C4-2B (cell line): Measurements from ENCODE around the gene CBX2.

ENCODE experiments used
- H3K27ac ChIP-seq: fragments of 450-650 bp; 2 replicates; pipeline ENCODE4 v1.5.1; 2017
- ZFX ChIP-seq: fragments of 450-650 bp; IDR thresholded peaks from 2 replicates; pipeline ENCODE4 v1.6.1; 2017
- TF ChIP-seq, protein P1 (sequence below): fragments of 450-650 bp; conservative IDR thresholded peaks from 2 replicates; pipeline ENCODE4 v1.5.1; 2017; ENCODE audit warnings: mild to moderate bottlenecking

CBX2 gene

DNA sequence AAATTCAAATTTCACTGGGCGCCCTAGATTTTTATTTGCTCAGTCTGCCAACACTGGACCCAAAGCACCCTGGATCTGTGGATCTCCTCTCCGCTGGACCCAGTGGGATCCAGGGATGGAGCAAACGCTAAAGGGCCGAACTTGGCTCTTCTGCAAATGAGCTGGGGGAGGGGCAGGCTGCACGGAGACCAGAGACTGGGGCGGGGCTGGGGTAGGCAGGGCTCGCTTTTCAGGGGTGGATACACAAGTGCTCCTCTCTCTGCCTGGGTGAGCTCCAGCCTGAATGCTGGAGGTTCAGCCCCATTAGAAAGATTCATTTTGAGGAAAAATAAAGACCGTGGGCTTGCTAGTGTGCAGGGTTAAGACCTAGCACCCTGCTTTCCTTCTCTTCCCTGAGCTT lies 52.4 kb downstream of the CBX2 start:
- TF ChIP-seq, protein P1, sequence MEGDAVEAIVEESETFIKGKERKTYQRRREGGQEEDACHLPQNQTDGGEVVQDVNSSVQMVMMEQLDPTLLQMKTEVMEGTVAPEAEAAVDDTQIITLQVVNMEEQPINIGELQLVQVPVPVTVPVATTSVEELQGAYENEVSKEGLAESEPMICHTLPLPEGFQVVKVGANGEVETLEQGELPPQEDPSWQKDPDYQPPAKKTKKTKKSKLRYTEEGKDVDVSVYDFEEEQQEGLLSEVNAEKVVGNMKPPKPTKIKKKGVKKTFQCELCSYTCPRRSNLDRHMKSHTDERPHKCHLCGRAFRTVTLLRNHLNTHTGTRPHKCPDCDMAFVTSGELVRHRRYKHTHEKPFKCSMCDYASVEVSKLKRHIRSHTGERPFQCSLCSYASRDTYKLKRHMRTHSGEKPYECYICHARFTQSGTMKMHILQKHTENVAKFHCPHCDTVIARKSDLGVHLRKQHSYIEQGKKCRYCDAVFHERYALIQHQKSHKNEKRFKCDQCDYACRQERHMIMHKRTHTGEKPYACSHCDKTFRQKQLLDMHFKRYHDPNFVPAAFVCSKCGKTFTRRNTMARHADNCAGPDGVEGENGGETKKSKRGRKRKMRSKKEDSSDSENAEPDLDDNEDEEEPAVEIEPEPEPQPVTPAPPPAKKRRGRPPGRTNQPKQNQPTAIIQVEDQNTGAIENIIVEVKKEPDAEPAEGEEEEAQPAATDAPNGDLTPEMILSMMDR, result no peak
- TF ChIP-seq ZFX, result no peak
- H3K27ac ChIP-seq, result peak overlapping the region; percentile 98

DNA sequence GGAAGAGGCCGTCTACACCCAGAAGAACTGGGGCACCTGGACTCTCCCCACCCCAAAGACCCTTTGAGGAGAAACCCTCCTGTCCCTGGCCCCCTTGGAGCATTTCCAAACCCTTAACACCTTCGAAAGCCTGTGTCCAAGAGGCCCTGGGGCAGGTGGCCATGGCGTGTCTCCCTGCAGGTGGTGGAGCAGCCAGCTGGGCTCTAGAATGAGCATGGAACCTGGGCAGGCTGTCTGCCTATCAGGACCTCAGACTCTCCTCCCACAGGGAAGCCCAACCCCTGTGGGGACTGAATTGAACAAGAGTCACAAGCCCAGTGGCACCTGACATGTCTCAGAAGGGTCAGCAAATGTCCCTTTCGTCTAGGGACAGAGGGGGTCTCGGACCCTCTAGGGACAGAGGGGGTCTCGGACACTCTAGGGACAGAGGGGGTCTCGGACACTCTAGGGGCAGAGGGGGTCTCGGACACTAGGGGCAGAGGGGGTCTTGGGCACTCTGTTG lies 52.9 kb downstream of the CBX2 start:
- H3K27ac ChIP-seq, result peak overlapping the region; percentile 98
- TF ChIP-seq, protein P1, result no peak
- no peak for TF ChIP-seq ZFX

DNA sequence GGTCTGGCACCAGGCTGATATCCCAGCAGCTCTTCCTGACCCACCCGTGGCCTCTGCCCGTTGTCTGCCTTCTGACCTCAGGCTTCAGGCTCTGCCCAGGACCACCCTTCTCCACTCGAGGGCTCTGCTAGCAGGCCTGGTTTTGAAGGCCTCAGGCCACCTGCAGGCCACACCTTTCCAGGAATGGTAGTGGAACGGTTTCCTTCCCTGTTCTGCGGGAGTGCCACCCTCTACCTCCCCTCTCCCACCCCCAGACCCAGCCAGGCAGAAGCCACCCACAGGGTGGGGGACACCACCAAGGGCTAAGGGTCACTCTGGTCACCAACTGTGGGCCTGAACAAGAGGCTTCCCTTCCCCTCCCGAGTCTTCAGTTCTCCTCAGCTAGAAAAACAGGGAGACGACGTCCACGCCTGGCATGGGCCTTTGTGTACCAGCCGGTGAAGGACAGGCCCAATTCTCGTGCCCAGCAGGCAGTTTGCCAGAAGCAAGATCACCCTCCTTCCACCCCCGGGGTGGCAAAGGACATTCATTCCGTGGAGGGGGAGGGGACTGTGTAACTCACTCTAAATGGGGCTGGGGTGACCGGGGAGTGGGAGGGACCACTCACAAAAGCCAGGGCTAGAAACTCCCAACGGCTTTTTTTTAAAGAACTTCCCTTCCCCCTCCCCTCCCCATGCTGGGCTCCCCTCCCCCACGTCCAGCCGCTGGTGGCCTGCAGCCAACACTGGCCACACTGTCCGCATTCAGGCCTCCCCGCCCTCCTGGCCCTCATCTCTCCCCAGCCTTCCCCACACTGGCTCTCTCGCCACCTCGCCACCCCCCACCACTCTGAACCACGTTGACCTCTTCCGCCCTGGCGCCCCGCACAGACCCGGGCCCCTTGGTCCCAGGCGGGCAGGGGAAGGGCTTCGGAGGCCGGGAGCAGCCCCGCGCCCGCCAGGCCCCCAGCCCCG lies 53.6 kb downstream of the CBX2 start:
- peak overlapping the region; percentile 98 for H3K27ac ChIP-seq

DNA sequence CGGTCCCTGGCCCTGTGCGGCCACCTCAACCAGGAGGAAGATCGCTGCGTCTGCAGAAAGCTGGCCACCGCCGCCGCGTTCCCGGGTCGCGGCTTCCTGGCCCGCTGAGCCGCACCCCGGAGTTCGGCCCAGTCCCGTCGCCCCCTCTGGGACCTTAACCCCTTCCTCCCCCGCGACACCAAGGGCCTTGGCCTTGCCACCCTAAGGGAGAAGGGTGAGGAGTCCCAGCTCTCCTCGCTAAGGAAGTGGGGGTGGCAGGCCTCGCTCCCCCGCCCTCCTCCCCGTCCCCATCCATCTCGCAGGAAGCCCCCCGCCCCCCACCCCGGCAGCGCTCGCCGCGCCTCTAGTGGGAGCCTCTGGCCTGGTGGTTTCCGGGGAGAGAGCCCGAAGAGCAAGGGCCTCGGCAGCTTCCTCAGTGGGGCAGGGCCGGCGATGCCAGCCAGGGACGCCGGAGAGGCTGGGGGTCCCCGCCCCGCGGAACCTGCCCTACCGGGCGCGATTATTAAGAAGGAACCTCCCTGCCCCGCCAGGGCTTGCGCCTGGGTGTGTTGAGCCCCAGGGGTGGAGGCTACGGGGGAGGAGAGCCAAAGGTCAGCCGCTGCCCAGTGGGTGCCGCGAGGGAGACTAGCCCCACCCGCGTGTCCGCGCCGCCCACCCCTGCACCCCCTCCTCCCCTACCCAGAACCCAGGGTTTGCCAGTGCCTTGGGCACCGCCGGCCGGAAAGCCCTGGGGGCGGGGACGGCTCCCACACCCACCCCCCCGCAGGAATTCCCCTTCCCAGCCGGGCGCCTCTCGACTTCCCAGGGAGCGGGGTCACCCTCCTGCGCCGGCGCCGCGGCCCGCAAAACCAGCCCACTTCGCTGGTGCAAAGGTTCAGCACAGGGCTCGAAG lies 54.5 kb downstream of the CBX2 start:
- peak; percentile 49 for TF ChIP-seq ZFX
- TF ChIP-seq, protein P1, result no peak
- H3K27ac ChIP-seq, result peak overlapping the region; percentile 98

More for the DNA sequence above, 53.6 kb downstream of the CBX2 start:
- 0 out of 2 replicates have a peak, but pooled peaks have one; percentile 47 for TF ChIP-seq ZFX
- TF ChIP-seq, protein P1, result no peak

DNA sequence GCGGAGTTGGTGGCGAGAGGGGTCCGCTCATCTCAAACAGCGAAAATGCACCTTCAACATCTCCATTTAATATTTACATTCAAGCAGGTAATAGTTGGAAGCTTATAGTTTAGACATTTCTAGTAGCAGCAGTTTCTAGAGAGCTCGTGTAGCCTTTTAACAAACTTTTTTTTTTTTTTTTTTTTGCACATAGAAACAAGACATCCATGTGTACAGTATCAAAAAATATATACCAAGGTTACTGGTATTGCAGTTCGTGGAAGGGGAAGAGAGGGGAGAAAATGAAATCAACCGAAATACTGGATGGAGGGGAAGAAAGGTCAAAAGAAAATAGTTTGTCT lies 55.1 kb downstream of the CBX2 start:
- TF ChIP-seq, protein P1, result no peak
- TF ChIP-seq ZFX, result no peak
- H3K27ac ChIP-seq, result peak overlapping the region; percentile 98

DNA sequence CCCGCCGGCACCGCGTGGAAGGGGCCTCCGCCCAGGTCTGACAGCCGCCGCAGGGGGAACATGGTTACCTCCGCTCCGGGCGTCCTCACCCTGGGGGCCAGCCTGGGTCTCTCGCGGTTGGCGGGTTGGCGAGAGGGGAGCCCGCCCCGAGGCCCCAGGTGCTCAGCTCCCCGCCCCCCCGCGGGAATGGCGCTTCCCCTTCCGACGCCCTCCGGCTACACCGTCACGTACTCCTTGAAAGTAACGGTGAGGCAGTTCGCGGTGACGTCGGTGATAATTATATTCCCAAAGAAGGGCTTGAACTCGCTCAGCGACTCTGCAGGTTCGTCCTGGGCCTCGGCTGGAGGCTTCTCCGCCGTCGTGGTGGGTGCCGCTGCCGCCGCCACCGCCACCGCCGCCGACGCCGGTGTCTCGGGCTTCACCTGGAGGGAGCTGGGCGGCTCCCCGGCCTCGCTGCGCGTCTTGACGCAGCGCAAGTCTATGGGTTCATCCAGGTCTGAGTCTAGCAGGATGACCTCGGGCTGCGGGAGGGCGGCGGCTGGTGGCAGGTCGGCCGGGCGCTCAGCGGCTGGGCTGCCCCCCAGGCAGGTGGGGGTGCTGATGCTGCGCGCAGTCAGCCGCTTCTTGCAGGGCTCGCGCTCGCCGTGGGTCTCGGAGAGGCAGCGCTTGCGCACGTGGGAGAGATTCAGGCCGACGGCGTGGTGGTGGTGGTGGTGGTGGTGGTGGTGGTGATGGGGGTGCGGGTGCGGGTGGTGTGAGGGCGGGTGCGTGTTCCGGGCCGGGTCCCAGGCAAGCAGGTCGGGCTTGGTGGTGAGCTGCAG lies 56.0 kb downstream of the CBX2 start:
- TF ChIP-seq, protein P1, result no peak
- peak; percentile 39; the same call in 1 of the 2 replicates for TF ChIP-seq ZFX
- H3K27ac ChIP-seq, result peak overlapping the region; percentile 94
